ENCODE measurements around the gene ARRDC3. TPM values are rescaled to one million over a fixed set of nuclear protein-coding genes. Genes with fewer than 3 reads are reported as not detected.
A peak's percentile ranks its signal among the peaks of the same experiment; 100 is the strongest.

ARRDC3 gene
- total RNA-seq, 1 experiment from 2014 or later, result 32.0 TPM

- Histone ChIP-seq H3K9me2 (ENCODE audit: insufficient read depth) (no peaks in the 10 kb centered on the region), H3K4me3 (no peak overlapping the region), H3F3A (ENCODE audit: insufficient read depth, low read depth) (no peaks in the 10 kb centered on the region), H3K4me1 (replicated peaks; ENCODE audit: insufficient read depth) (no peaks in the 10 kb centered on the region), H4K20me1 (ENCODE audit: insufficient read depth) (no peaks in the 10 kb centered on the region), H3K9me3 (ENCODE audit: insufficient read depth, low read depth) (peaks cover 4% of the 10 kb centered on the region; the same call in 1 of the 2 replicates), H3K79me2 (ENCODE audit: low read depth) (no peaks in the 10 kb centered on the region), H3K4me2 (no peak overlapping the region), H3K27me3 (ENCODE audit: insufficient read depth, low read depth) (no peaks in the 10 kb centered on the region), H2AFZ (no peak overlapping the region), H3K27ac (no peak overlapping the region), H3K36me3 (ENCODE audit: low read depth) (no peaks in the 10 kb centered on the region)
- no TSS peak for BruUV-seq (replicated peaks)
- POLR2A ChIA-PET (ENCODE audit: unreplicated experiment), result no interaction called here
- no peak for TF ChIP-seq CTCF (conservative IDR thresholded peaks at IDR 0.05)
- no peak for TF ChIP-seq EZH2 (IDR thresholded peaks at IDR 0.05; ENCODE audit: low read depth)
- CTCF ChIA-PET, result no interaction called here
- intact Hi-C loops (cut with micrococcal nuclease; ENCODE audit: unreplicated experiment), result no loop called here
- DNase-seq, result no peak
These were observed 40.8 kb upstream of the ARRDC3 start for GRCh38 chr5:91423871-91424270.

GRCh38 chr5:91420879-91421278 lies 37.8 kb upstream of the ARRDC3 start:
- Histone ChIP-seq H2AFZ (no peak overlapping the region), H3K4me1 (replicated peaks; ENCODE audit: insufficient read depth) (no peaks in the 10 kb centered on the region), H3K4me2 (no peak overlapping the region), H3K36me3 (ENCODE audit: low read depth) (no peaks in the 10 kb centered on the region), H4K20me1 (ENCODE audit: insufficient read depth) (no peaks in the 10 kb centered on the region), H3K79me2 (ENCODE audit: low read depth) (no peaks in the 10 kb centered on the region), H3K4me3 (no peak overlapping the region), H3K27ac (no peak overlapping the region), H3K9me3 (ENCODE audit: insufficient read depth, low read depth) (peaks cover 4% of the 10 kb centered on the region; the same call in 1 of the 2 replicates), H3K27me3 (ENCODE audit: insufficient read depth, low read depth) (no peaks in the 10 kb centered on the region), H3K9me2 (ENCODE audit: insufficient read depth) (no peaks in the 10 kb centered on the region), H3F3A (ENCODE audit: insufficient read depth, low read depth) (no peaks in the 10 kb centered on the region)
- peak in 1 of 2 experiments; percentile 42 for DNase-seq
- TF ChIP-seq CTCF (conservative IDR thresholded peaks at IDR 0.05), result no peak
- no peak for TF ChIP-seq EZH2 (IDR thresholded peaks at IDR 0.05; ENCODE audit: low read depth)
- ChIA-PET POLR2A (ENCODE audit: unreplicated experiment) (no interaction called here), CTCF (interaction anchor here (0.6 to 3.9 kb wide), 2 partner anchors 35 to 555 kb away, joined by 3 to 23 read pairs; no protein-coding TSS in a partner anchor)
- intact Hi-C loops (cut with micrococcal nuclease; ENCODE audit: unreplicated experiment), result no loop called here
- no TSS peak for BruUV-seq (replicated peaks)

- intact Hi-C loops (cut with micrococcal nuclease; ENCODE audit: unreplicated experiment), result loop anchor here (1.0 to 5.0 kb wide), 8 partner anchors 35 to 713 kb away; no protein-coding TSS in a partner anchor
These were observed 36.7 kb upstream of the ARRDC3 start for GRCh38 chr5:91419571-91420537.

More at GRCh38 chr5:91419571-91420537, 36.7 kb upstream of the ARRDC3 start:
- Histone ChIP-seq H3K4me2 (no peak overlapping the region), H3K27me3 (ENCODE audit: insufficient read depth, low read depth) (no peaks in the 10 kb centered on the region), H2AFZ (no peak overlapping the region), H3K27ac (no peak overlapping the region), H3F3A (ENCODE audit: insufficient read depth, low read depth) (no peaks in the 10 kb centered on the region), H3K9me2 (ENCODE audit: insufficient read depth) (no peaks in the 10 kb centered on the region), H3K79me2 (ENCODE audit: low read depth) (no peaks in the 10 kb centered on the region), H3K4me1 (replicated peaks; ENCODE audit: insufficient read depth) (no peaks in the 10 kb centered on the region), H4K20me1 (ENCODE audit: insufficient read depth) (no peaks in the 10 kb centered on the region), H3K36me3 (ENCODE audit: low read depth) (no peaks in the 10 kb centered on the region), H3K4me3 (no peak overlapping the region), H3K9me3 (ENCODE audit: insufficient read depth, low read depth) (peaks cover 4% of the 10 kb centered on the region; the same call in 1 of the 2 replicates)
- BruUV-seq (replicated peaks), result no TSS peak
- ChIA-PET CTCF (interaction anchor here (0.6 to 3.9 kb wide), 11 partner anchors 9 to 1159 kb away, joined by 3 to 23 read pairs (median 5); no protein-coding TSS in a partner anchor), POLR2A (ENCODE audit: unreplicated experiment) (interaction anchor here (0.5 to 0.7 kb wide), 2 partner anchors 35 kb away, joined by 3 read pairs; no protein-coding TSS in a partner anchor)
- TF ChIP-seq CTCF (conservative IDR thresholded peaks at IDR 0.05) (peak; percentile 87), EZH2 (IDR thresholded peaks at IDR 0.05; ENCODE audit: low read depth) (no peak)
- peak; percentile 53 to 68 for DNase-seq
